Activated CD4-positive, alpha-beta T cell treated with anti-CD3 and anti-CD28 coated beads, Interleukin-2, amount 50 U/mL, for 48 hours (primary cell): ENCODE results near the gene SKP1.

Source experiments
- DNase-seq, 2 experiments: peaks; one replicate each; pipeline ENCODE4 v3.0.0-alpha.2; 2020

Gene SKP1

DNA sequence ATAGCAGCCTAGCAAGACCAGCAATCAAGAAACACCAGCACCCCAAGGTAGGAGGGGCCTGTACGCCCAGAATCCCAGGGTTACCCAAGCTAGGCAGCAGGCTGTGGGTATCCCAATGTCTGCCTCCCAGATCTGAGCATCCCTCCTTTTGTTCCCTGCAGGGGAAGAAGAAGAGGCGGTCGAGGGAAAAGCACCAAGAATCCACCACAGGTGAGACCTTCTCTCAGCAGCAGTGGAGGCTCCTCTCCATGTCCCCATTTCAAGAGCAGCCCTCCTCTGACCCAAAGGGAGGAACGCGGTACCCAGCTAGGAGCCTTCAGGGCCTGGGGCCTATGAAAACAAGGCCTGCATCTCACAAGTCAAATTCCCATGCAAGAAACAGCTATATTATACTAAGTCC, 33.3 kb downstream of the SKP1 start:
- no peak for DNase-seq

GRCh38 chr5:134142806-134143205, 33.9 kb downstream of the SKP1 start:
- DNase-seq: no peak

DNA sequence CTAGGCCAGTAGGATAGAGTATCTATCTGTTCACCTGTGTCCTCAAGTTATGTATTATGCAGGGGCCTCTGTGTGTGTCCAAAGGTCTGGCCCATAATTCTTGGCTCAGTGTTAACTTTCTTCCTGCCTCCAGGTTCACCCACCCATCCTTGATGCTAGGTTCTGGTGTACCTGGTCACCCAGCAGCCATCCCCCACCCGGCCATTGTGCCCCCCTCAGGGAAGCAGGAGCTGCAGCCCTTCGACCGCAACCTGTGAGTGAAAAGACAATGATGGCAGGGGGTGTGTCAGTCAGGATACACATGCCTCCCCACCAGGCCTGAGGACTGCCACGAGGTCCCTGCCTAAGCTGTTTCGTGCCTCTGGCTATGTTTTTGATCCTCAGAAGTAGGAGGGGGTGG, 34.7 kb downstream of the SKP1 start:
- no peak for DNase-seq

GRCh38 chr5:134141331-134142050, 35.3 kb downstream of the SKP1 start:
- no peak for DNase-seq

DNA sequence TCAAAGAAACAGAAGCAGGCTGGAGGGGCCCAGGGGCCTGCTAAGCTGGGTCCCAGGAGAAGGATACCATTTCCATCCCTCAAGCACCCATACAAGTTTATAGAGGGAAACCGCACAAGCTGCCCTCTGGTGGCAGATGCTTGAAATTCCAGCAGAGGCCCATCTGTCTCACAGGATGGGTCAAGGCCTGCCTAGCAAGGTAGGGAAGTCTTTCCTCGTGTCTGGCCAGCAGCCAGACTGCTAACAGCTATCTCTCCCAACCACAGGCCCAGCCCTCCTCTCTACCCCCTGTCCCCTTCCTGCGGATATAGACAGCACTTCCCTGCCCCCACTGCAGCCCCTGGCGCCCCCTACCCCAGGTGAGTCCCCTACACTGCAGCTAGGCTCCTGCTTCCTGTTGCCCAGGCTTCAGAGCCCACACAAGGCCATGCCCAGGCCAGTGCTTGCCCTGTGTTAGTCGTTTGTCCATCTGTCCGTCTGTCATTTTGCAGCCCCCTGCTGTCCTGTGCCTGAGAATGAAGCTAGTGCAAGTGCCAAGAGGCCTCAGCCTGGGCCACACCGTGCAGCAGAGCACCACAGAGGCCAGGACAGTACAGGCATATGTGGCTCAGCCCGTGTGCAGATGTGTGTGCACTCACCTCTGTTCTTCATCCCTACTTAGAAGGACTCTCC, 36.1 kb downstream of the SKP1 start:
- DNase-seq: peak; percentile 70 to 79

GRCh38 chr5:134139891-134140469, 36.8 kb downstream of the SKP1 start:
- no peak for DNase-seq

DNA sequence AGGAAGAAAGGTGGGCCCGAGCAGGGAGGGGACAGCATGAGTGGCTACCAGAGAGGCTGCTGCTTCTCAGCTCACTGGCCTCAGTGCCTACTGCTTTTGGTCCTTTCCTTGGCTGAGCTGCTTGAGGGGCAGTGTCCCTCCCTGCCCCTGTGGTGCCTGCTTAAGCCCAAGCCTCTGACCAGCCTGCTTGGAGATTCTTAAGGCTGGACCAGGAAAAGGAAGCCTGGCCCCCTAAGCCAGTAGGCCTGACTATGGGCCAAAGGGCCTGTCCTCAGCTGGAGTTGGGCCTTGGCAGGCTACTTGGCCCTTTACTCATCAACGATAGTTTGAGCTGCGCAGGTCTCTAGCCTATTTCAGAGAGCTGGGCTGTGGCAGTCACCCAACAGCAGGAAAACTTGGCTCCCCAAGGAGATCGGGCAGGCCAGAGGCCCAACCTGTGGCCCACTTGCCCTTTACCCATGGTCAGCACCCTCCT, 37.3 kb downstream of the SKP1 start:
- DNase-seq: no peak

GRCh38 chr5:134138416-134139376, 38.1 kb downstream of the SKP1 start:
- peak; percentile 73 to 82 for DNase-seq

DNA sequence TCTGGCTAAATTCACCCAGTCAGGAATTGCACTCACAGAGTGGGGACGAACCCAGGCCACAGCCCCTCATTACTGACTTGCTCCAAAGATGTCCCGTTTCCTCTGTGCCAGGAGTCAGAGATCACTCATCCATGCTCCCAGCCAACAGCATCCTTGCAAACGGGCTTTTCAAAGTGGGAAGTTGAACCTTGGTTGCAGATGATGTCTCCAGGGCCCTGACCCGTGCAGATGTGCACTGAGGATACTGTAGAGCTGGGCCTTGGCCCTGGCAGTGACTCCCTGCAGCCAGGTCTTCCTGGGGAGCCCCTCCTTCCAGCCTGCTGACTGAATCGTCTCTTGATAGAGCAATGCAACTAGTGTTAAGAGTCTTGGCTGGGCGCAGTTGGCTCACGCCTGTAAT, 40.0 kb downstream of the SKP1 start:
- DNase-seq: no peak

- DNase-seq: no peak
These were observed 40.5 kb downstream of the SKP1 start for GRCh38 chr5:134136221-134136631.

DNA sequence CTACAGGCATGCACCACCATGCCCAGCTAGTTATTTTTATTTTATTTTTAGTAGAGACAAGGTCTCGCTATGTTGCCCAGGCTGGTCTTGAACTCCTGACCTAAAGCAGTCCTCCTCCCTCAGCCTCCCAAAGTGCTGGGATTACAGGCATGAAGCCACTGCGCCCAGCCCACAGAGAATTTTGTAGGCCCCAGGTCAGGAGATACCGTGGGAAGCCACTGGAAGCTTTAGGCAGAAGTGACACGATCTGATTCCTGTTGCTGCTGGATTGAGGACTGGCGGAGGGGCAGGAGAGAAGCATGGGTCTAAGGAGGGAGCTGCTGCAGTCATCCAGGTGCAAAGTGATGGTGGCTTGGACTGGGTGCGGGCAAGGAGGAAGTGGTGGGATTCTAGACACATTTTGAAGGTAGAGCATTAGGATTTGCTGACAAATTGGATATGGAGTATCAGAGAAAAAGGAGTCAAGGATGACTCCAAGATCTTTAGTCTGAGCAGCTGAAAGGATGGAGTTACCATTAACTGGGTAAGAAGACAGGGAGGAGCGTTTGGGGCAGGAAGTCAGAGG, 41.6 kb downstream of the SKP1 start:
- no peak for DNase-seq

DNA sequence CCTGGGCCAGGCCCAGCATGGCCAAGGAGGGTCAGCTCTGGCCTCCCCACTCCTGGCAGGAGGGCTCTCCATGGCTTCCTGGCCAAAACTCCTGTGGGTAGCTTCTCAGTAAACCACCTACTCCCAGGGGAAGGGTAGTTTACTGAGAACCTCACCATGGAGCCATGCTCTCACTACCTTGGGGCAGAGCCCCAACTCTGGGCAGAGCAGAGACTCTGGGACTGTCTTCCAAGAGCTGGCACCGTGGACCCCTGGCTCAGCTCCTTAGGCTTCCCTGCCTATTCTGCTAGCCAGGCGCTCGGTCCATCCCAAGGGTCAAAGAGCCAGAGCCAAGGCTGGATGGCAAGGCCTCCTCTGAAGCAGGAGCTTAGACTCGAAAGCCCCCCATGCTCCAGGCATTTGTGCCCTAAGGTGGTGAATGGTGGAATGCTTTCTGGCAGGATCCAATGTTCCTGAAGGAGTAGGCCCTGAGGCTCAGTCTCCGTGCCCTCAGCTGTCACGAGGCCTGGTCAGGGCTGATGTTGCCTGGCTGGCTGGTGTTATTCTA, 42.7 kb downstream of the SKP1 start:
- no peak for DNase-seq

GRCh38 chr5:134133188-134133994, 43.4 kb downstream of the SKP1 start:
- peak; percentile 1 to 5 for DNase-seq

DNA sequence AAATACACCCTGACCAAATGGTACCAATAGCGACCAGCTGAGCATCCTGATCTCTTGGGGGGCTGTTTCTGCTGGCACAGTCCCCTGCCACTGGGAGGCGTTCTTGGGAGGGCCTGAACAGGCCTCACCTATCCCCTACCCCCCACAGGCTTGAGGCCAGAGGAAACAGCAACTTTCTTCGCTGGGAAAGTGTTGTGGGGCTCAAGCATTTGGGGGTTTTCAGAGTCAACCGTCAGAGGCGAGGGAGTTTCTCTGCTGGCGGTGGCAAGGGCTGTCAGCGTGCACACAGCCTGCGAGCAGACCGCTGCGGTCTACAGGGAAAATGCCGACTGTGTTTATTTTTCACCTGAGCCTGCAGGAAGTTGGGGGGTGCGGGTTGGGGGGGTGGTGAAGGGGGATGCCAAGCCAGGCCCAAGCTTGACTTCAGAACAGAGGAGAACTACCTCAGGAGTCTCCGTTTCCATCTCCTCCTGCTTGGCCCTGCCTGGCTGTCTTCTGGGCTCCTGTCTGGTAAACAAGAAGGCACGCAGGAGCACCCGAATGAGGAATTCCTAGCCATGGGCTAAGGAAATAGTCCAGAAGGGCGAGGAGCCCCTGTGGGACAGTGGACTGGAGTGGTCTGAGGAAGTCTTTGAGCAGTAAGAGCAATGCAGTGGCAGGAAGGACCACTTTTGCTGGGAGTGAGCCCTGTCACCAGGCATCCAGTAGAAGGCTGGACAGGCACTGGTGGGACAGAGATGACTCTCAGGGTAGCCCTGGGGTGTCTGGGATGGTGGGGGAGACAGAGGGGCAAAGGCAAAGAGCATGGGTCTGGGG, 44.2 kb downstream of the SKP1 start:
- peak; percentile 65 to 73 for DNase-seq

DNA sequence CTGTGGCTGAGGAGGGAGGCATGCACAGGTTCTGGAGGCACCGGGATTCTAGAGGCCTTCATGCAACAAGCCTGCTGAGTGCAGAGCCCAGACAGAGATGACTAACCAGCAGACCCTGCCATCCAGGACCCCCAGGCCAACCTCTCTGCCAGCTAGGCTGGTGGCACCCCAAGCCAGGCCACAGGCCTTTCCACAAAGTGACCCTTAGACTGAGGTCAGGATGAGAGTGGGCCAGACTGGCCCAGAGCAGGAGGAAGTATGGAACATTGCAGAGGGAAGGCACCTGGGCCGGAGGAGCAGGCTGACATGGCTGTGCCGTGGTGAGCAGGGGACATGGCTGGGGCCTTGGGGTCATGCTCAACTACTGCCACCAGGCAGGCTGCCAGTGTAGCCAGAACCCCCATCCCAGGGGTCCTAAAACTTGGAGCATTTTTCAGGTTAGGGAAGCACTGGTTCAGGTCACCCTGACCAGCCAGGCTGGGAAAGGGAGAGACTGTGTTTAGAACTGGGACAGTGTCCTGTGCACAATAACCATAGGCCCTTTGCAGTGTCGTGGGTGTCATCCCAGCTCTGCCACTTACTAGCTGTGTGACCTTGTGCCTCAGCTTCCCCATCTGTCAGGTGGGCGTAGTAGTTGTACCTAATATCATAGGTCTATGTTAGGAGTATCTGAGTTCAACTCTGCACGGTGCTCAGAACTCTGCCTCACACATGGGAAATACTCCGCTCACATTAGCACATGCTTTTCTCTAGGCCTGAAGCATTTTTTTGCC, 45.0 kb downstream of the SKP1 start:
- DNase-seq: peak in 1 of 2 experiments; percentile 29

DNA sequence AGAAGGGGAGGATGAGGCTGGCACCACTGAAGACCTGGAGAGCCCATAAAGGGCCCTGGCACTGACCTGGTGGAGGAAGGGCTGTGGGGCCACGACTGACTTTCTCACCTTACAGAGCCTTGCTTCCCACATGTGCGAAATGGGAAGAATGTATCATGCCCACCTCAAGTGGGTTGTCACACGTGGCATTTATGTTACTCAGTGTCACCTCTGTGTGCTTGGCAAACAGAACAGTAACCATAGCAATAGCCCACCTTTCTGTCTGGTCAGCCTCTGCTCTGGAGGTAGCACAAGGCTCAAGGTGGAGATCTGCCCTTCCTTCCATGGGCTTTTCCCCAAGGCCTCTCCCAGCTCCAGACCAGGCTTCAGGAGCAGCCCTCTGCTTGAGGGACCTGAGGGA, 45.6 kb downstream of the SKP1 start:
- DNase-seq: no peak

DNA sequence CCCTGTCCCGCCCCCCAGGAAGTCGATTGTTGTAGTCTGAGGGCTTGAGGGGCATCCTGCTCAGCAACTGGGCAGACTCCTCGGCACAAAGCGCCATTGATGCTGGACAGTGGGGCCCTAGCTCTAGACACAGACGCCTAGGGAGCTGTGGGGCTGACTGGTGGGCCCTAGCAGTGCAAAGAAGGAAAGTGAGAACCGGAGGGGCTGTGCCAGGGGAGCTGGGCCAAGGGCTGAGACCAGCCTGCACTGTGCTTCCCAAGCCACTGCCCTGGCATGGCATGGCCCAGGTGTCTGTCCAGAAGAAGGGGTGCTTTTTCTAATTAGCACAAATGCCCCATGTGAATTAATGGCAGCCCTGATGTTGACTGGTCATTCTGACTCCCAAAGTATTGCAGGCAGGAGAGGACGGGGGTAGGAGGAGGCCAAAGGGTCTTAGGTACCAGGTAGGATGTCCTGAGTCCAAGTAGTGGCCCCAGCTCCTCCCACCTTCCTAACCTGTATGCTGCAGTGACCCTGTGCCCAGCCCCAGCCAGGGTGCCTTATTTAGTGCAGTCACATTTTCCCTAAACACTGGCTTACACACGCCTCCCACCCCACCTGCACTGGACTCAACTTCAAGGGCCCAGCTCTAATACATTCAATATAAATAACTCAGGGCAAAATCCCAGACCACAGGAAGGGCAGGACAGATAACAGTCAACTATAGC, 46.4 kb downstream of the SKP1 start:
- no peak for DNase-seq

DNA sequence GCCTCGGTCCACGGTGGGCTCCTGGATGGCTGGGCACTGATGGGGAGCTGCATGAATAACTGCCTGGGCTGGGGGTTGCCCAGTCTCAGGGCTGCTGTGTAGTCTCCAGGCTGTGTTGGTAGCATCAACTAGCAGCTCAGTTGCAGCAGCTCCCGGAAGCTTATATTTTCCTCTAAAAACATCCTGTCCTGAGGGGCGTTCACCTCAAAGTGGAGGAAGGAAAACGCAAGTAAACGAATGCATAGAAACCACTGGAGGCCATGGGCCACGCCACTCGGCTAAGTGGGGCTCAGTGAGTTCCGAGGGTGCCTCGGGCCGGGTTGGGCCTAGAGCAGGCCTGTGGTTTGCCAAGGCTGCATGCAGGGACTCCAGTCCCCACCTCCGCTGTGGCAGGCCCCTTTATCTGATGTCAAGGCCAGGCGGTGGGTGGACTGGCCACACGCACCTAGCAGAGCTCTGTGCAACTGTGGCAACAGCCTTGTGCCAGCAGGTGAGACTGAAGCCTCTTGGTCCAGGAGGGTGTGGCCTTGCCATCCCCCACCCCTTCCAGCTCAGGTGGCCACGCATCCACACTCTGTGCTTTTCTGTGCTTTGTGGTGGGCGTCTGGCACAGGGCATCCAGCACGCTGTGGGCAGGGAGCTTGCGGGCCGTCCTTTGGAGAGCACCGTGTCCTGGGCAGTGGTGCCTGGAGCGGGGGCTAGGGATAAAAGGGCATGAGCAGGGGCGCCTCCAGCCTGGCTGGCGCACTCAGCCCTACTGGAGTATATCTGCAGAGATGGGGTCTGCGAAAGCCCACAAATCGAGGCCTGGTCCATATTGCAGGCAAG, 47.1 kb downstream of the SKP1 start:
- DNase-seq: no peak
